Endothelial cell of umbilical vein (primary cell): Measurements from ENCODE around the gene PPP1R18.
A peak's percentile ranks its signal among the peaks of the same experiment; 100 is the strongest.
"Not testable (repeated sequence)": the region's sequence is repeated elsewhere in the genome, so short reads cannot be mapped to it uniquely, and the experiment has no call there.

Experiments used
- POLR2A ChIP-seq: IDR thresholded peaks from 2 replicates; pipeline ENCODE4 v1.6.1; 2012; ENCODE audit warnings: low read depth, mild to moderate bottlenecking, control low read depth, low read length
- TF ChIP-seq, protein P1 (sequence below), 2 donors: IDR thresholded peaks; 1 replicate in 1 of 2; 2 replicates in 1 of 2; pipeline ENCODE4 v1.5.1; 2011; ENCODE audit warnings: low read length in 2 of 2, mild to moderate bottlenecking in 2 of 2, moderate library complexity in 2 of 2, control low read depth in 1 of 2, inconsistent platforms in 1 of 2, low read depth in 1 of 2; ENCODE audit not compliant: insufficient read depth in 1 of 2; ENCODE audit errors: extremely low read depth in 1 of 2
- TF ChIP-seq, protein P2 (sequence below): IDR thresholded peaks from 2 replicates; pipeline ENCODE4 v1.6.1; 2011; ENCODE audit not compliant: insufficient read depth, insufficient read length

DNA sequence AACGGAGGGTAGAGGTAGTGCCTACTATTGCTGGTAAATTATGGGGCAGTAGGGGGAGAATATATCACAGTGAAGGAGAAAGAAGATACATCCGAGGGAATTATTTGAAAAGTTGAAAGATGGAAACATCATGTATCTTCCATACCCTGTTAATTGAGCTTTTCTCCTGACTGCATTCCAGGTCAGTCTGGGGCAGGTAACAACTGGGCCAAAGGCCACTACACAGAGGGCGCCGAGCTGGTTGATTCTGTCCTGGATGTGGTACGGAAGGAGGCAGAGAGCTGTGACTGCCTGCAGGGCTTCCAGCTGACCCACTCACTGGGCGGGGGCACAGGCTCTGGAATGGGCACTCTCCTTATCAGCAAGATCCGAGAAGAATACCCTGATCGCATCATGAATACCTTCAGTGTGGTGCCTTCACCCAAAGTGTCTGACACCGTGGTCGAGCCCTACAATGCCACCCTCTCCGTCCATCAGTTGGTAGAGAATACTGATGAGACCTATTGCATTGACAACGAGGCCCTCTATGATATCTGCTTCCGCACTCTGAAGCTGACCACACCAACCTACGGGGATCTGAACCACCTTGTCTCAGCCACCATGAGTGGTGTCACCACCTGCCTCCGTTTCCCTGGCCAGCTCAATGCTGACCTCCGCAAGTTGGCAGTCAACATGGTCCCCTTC, 36.9 kb upstream of the PPP1R18 start:
- TF ChIP-seq, protein P1, sequence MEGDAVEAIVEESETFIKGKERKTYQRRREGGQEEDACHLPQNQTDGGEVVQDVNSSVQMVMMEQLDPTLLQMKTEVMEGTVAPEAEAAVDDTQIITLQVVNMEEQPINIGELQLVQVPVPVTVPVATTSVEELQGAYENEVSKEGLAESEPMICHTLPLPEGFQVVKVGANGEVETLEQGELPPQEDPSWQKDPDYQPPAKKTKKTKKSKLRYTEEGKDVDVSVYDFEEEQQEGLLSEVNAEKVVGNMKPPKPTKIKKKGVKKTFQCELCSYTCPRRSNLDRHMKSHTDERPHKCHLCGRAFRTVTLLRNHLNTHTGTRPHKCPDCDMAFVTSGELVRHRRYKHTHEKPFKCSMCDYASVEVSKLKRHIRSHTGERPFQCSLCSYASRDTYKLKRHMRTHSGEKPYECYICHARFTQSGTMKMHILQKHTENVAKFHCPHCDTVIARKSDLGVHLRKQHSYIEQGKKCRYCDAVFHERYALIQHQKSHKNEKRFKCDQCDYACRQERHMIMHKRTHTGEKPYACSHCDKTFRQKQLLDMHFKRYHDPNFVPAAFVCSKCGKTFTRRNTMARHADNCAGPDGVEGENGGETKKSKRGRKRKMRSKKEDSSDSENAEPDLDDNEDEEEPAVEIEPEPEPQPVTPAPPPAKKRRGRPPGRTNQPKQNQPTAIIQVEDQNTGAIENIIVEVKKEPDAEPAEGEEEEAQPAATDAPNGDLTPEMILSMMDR (IDR thresholded peaks at IDR 0.05; ENCODE audit: extremely low read depth in 1 of 2, insufficient read depth in 1 of 2, low read depth in 1 of 2, low read length in 2 of 2), result not testable (repeated sequence)
- peak; percentile 39 for TF ChIP-seq POLR2A
- TF ChIP-seq, protein P2, sequence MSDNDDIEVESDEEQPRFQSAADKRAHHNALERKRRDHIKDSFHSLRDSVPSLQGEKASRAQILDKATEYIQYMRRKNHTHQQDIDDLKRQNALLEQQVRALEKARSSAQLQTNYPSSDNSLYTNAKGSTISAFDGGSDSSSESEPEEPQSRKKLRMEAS, result not testable (repeated sequence)
